ENCODE results near the gene HRH2.

HRH2 gene

DNA sequence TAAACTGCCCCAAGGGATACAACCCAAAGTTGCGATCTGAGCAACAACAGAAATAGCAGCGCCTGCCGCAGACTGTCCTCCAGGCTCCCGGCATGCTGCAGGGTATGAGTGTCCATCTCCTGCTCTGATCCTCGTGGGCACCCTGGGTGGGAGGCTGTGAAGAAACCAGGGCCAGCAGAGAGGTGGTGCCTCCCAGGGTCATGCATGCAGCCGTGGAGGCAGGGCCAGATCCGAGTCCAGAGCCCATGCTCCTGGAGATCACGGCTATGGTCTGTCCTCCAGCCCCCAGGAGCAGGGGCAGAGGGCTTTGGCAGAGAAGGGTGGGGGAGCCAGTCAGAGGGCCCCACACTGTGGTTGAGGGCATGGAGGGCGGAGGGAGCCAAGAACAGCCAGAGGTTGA, 29.0 kb downstream of the HRH2 start:
- no peak for TF ChIP-seq CTCF (IDR thresholded peaks at IDR 0.05; ENCODE audit: low read depth, low read length, missing control alignments)
- DNase-seq (ENCODE audit: low read depth), result no peak
- in situ Hi-C loops (cut with HindIII; ENCODE audit: low sequenced_read_pairs), result no loop called here
- H3K4me3 ChIP-seq (ENCODE audit: low read depth, low read length), result no peak overlapping the region

DNA sequence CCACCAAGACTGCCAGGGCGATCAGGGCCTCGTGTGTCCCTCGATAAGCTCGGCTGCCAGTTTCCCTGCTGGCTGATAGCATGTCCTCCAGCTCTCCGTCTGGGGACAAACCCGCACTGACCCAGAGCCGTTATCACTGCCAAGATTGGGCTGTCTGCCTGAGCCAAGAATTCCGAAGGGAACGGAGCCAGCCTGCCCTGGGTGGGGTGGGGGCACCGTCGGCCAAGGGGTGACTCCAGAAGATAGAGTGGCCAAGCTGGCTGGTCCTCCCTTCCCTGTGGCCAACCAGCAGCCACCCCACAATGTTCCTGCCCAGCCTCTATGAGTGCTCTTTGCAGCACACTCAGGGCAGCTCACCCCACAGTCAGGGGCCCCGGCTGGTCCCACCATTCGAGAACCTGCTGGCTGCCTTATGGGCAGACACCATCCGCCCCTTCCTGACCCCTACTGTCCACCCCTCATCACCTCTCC, 29.4 kb downstream of the HRH2 start:
- in situ Hi-C loops (cut with HindIII; ENCODE audit: low sequenced_read_pairs), result no loop called here
- no peak for TF ChIP-seq CTCF (IDR thresholded peaks at IDR 0.05; ENCODE audit: low read depth, low read length, missing control alignments)
- no peak for DNase-seq (ENCODE audit: low read depth)
- H3K4me3 ChIP-seq (ENCODE audit: low read depth, low read length), result no peak overlapping the region

DNA sequence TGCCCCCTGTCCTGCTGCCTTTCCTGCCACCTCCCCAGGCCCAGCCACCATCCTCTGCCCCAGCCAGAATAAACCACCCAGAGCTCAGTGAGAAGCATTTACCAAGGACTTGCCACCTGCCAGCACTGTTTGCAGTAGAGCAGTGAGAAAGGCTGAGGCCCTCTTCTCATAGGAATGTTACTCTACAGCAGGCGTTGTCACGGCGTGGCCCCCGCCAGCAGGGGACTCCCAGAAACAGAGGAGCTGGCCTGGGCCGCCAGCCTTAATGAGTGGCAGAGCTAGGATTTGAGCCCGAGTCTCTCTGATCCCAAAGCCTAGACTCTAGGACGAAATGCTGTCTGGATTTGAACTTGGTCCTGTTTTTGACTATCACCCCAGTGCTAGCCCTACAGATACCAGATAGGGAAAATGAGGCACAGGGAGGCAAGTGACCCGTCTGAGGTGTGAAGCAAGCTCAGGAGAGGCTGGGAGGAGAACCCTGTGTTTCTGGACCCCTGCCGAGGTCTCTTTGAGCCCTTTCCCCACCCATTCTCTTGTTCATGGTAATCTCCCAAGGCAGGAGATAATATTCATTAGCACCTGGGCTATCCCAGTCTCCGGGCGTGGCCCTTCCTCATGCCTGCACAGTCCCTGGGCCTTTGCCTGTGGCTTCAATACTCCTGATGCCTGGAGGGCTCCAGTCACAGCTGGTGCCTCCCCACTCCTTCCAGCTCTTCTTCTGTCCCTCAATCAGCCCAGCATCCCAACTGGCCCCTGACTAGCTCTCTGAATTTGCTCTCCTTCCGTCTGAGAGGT, 30.7 kb downstream of the HRH2 start:
- no peak for DNase-seq (ENCODE audit: low read depth)
- TF ChIP-seq CTCF (IDR thresholded peaks at IDR 0.05; ENCODE audit: low read depth, low read length, missing control alignments), result no peak
- in situ Hi-C loops (cut with HindIII; ENCODE audit: low sequenced_read_pairs), result no loop called here
- H3K4me3 ChIP-seq (ENCODE audit: low read depth, low read length), result no peak overlapping the region

DNA sequence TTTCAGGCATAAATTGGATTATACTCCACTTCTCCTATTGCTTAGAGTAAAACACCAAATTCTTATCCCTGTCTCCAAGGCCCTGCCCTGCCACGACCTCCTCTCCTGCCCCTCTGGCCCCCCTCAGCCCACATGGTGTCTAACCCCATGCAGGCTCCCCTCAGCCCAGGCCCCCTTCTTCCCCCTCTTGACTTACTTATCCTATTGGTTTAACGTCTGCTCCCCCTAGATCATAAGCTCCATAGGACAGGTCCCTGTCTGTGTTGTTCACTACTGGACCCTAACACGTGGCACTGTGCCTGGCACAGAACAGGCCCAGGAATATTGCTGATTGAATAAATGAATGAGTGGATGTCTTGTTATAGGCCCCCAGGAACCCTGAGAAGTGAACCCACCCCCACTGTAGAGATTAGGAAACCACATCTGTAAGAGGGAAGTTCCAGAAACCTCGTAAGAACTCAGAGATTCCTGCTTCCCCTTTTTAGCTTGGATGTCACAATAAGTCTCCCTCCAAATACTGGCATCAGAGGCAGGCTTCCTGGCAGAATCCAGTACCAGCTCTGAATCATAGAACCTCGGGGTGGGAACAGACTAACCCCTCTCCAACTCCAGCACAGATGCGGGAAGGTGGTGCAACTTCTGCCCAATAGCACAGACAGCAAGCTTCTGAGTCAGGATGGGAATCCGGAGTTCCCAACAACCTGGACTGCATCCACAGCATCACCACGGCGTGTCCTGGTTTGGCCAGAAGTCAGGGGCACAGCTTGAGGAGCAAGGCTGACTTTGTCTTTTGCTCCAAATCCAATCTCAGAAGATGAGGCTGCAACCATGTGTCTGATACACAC, 31.5 kb downstream of the HRH2 start:
- in situ Hi-C loops (cut with HindIII; ENCODE audit: low sequenced_read_pairs), result no loop called here
- DNase-seq (ENCODE audit: low read depth), result no peak
- TF ChIP-seq CTCF (IDR thresholded peaks at IDR 0.05; ENCODE audit: low read depth, low read length, missing control alignments), result no peak
- no peak overlapping the region for H3K4me3 ChIP-seq (ENCODE audit: low read depth, low read length)

- H3K4me3 ChIP-seq (ENCODE audit: low read depth, low read length), result no peak overlapping the region
- no peak for TF ChIP-seq CTCF (IDR thresholded peaks at IDR 0.05; ENCODE audit: low read depth, low read length, missing control alignments)
- no peak for DNase-seq (ENCODE audit: low read depth)
- in situ Hi-C loops (cut with HindIII; ENCODE audit: low sequenced_read_pairs), result no loop called here
These were observed 32.2 kb downstream of the HRH2 start for GRCh38 chr5:175690025-175690424.

GRCh38 chr5:175690586-175690985, 32.7 kb downstream of the HRH2 start:
- in situ Hi-C loops (cut with HindIII; ENCODE audit: low sequenced_read_pairs), result no loop called here
- no peak overlapping the region for H3K4me3 ChIP-seq (ENCODE audit: low read depth, low read length)
- TF ChIP-seq CTCF (IDR thresholded peaks at IDR 0.05; ENCODE audit: low read depth, low read length, missing control alignments), result no peak
- no peak for DNase-seq (ENCODE audit: low read depth)
